Colonic mucosa (tissue), 4 donors: ENCODE measurements around the gene BRD3. TPM values are rescaled to one million over a fixed set of nuclear protein-coding genes. Genes with fewer than 3 reads are reported as not detected.

Experiments used
- DNase-seq: peaks from one replicate; pipeline ENCODE4 v3.0.0-alpha.2; 2020
- H3K27ac ChIP-seq: fragments of 200-600 bp; one replicate; pipeline ENCODE4 v1.8.0; 2021
- H3K27me3 ChIP-seq: fragments of 200-600 bp; one replicate; pipeline ENCODE4 v1.8.0; 2021
- H3K36me3 ChIP-seq: fragments of 200-600 bp; one replicate; pipeline ENCODE4 v1.8.0; 2021
- H3K4me1 ChIP-seq: fragments of 200-600 bp; one replicate; pipeline ENCODE4 v1.8.0; 2021; ENCODE audit warnings: mild to moderate bottlenecking
- H3K4me3 ChIP-seq: fragments of 200-600 bp; one replicate; pipeline ENCODE4 v1.8.0; 2021
- H3K9ac ChIP-seq, 2 donors: one replicate each; pipeline ENCODE4 v1.7.0; 2013; ENCODE audit warnings: control low read depth in 2 of 2, low read depth in 2 of 2, low read length in 2 of 2
- H3K9me3 ChIP-seq: fragments of 200-600 bp; one replicate; pipeline ENCODE4 v1.8.0; 2021
- intact Hi-C: fragments of 100-400 bp; cut with DNase I; formaldehyde crosslinking; loops from one replicate; pipeline ENCODE4 v1.14.1; 2022
- total RNA-seq, 2 donors: library from RNA; stranded (reverse); fragmentation: NEBNext Ultra II Directional in 1 of 2; extraction: Animal tissue kit (Norgen Biotek cat#: 25700) in 1 of 2; gene quantifications; one replicate each; pipeline ENCODE4 v1.2.1, GENCODE V29; 2021
- TF ChIP-seq, protein P1 (sequence below): fragments of 200-600 bp; IDR thresholded peaks from one replicate; pipeline ENCODE4 v1.8.0; 2022; ENCODE audit warnings: antibody characterized with exemption, mild to moderate bottlenecking
- donor health status: healthy.
- donor health status: DM: no; HTN: no; CAD: no.
- donor health status: DM: no; HTN: no; CAD: no.

BRD3 gene
- total RNA-seq, 2 donors from 2014 or later: 26.8 to 50.9 TPM

DNA sequence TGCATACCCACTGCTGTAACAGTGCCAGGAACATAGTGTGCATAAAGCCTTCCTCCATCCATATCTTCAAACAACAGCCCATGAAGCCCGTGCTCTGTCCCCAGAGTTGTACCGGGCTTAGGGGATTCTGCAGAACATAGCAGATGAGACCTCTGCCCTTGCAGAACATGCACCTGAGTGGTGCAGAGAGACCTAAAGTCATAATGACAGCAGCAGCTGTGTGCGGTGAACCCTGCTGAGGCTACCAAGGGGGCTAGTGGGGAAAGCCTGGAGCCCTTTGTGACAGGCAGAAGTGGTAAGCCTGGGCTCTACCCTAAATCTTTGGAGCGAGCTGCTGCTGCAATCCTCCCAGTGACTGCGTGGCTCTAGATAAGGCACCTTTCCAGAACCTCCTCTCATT lies 32.2 kb upstream of the BRD3 start:
- no peaks in the 10 kb centered on the region for H3K9me3 ChIP-seq
- H3K27me3 ChIP-seq: no peaks in the 10 kb centered on the region
- DNase-seq: no peak
- no peak overlapping the region for H3K27ac ChIP-seq
- no peak overlapping the region for H3K9ac ChIP-seq
- intact Hi-C loops: no loop called here
- H3K36me3 ChIP-seq: no peaks in the 10 kb centered on the region
- H3K4me1 ChIP-seq: no peaks in the 10 kb centered on the region
- H3K4me3 ChIP-seq: no peak overlapping the region
- TF ChIP-seq, protein P1, sequence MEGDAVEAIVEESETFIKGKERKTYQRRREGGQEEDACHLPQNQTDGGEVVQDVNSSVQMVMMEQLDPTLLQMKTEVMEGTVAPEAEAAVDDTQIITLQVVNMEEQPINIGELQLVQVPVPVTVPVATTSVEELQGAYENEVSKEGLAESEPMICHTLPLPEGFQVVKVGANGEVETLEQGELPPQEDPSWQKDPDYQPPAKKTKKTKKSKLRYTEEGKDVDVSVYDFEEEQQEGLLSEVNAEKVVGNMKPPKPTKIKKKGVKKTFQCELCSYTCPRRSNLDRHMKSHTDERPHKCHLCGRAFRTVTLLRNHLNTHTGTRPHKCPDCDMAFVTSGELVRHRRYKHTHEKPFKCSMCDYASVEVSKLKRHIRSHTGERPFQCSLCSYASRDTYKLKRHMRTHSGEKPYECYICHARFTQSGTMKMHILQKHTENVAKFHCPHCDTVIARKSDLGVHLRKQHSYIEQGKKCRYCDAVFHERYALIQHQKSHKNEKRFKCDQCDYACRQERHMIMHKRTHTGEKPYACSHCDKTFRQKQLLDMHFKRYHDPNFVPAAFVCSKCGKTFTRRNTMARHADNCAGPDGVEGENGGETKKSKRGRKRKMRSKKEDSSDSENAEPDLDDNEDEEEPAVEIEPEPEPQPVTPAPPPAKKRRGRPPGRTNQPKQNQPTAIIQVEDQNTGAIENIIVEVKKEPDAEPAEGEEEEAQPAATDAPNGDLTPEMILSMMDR: no peak

DNA sequence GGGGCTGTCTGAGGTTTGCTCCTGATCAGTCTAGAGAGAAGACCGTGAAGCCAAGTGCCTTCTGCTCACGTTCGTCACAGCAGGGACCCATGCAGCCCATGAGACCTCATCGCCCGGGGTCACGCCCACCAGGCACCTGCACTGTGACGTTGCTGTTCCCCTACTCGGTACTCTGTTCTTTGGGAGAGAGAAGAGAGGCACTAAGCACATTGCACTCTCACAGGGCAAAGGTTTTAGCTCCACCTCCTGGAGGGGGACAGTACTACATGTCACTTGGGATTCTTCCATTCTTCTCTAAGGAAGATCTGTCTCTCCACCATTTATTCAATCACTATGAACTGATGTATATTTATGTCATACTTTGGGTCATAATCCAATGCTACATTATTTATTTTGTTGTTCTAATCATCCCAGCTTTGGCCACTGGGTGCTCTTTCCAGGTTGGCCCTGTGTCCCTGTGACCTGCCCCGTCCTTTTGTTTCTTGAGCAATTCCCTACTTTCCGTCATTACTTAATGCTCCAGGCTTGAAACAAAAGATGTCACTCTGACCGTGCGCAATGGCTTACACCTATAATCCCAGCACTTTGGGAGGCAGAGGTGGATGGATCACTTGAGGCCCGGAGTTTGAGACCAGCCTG lies 31.4 kb upstream of the BRD3 start:
- no peak overlapping the region for H3K4me3 ChIP-seq
- H3K27me3 ChIP-seq: no peaks in the 10 kb centered on the region
- TF ChIP-seq, protein P1: peak; percentile 74
- H3K27ac ChIP-seq: no peak overlapping the region
- H3K36me3 ChIP-seq: no peaks in the 10 kb centered on the region
- no peak overlapping the region for H3K9ac ChIP-seq
- no peaks in the 10 kb centered on the region for H3K4me1 ChIP-seq
- intact Hi-C loops: loop anchor here (5.0 kb wide), 1 partner anchor 317 kb away; no protein-coding TSS in a partner anchor
- no peaks in the 10 kb centered on the region for H3K9me3 ChIP-seq
- peak; percentile 54 for DNase-seq

DNA sequence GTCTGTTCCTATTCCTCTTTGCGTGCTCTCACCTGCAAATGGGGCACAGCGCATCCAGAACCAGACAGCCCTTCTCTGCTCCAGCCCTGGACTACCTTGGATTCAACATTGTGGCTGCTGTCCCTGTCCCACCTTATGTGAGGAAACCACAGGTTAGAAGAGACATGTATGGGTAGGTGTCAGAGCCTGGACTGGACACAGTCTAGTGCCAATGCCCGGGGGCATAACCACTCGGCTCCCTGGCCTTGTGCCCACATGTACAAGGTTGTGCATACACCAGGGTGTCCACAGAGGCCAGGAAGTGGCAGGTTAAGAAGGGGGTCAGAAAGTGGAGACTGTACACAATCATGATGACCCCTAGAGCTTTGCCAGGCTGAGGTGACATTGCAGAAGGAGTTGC lies 22.1 kb upstream of the BRD3 start:
- H3K4me1 ChIP-seq: no peaks in the 10 kb centered on the region
- no peaks in the 10 kb centered on the region for H3K9me3 ChIP-seq
- H3K27me3 ChIP-seq: no peaks in the 10 kb centered on the region
- intact Hi-C loops: no loop called here
- H3K36me3 ChIP-seq: no peaks in the 10 kb centered on the region
- H3K9ac ChIP-seq: no peak overlapping the region
- no peak overlapping the region for H3K27ac ChIP-seq
- TF ChIP-seq, protein P1: no peak
- DNase-seq: no peak
- no peak overlapping the region for H3K4me3 ChIP-seq

DNA sequence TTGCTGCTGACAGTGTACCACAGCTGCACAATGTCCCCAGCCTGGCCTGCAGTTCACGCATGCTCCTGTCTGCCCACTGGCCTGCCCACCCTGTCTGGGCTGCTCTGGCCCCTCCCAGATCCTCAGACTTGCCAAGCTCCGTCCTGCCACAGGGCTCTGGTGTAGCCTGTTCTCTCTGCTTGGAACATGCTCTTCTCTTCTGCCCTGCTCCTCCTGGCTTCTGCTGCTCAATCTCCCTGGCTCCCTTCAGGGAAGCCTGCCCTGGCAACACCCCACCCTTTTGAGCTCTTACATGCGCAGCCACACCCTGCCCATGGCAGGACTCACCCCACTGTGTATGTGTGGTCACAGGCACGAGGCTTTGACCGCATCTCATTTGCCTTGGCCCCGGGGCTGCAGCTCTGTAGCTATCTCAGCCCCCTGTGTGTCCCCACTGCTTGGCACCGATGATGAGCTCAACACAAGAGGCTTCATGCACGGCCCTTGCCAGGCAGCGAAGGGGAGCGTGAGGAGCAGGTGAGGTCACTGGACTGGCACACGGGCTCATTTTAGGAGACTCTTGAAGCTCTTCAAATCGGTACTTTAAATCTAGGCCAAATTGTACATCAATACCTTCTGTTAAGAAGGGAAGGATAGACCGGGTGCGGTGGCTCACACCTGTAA lies 20.4 kb upstream of the BRD3 start:
- intact Hi-C loops: no loop called here
- Histone ChIP-seq H3K27ac (no peak overlapping the region), H3K9me3 (no peaks in the 10 kb centered on the region), H3K27me3 (no peaks in the 10 kb centered on the region), H3K36me3 (no peaks in the 10 kb centered on the region), H3K9ac (no peak overlapping the region), H3K4me3 (no peak overlapping the region), H3K4me1 (no peaks in the 10 kb centered on the region)
- TF ChIP-seq, protein P1: no peak
- no peak for DNase-seq

DNA sequence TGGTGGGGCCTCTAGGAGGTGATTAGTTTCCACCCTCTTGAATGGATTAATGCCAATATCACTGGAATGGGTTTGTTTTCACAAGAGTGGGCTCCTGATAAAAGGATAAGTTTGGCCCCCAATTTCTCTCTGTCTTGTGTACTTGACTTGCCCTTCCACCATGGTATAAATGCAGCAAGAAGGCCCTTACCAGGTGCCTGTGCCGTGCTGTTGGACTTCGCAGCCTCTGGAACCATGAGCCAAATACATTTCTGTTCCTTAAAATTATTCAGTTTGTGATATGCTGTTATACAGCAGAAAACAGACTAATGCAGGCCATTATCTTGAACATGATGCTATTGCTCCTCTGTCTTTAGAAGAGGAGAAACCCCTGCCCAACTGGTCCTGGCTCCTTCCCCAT lies 17.8 kb upstream of the BRD3 start:
- TF ChIP-seq, protein P1: no peak
- Histone ChIP-seq H3K9ac (no peak overlapping the region), H3K36me3 (no peaks in the 10 kb centered on the region), H3K9me3 (no peaks in the 10 kb centered on the region), H3K27me3 (no peaks in the 10 kb centered on the region), H3K4me1 (no peaks in the 10 kb centered on the region), H3K27ac (no peak overlapping the region), H3K4me3 (no peak overlapping the region)
- no peak for DNase-seq
- intact Hi-C loops: no loop called here
